HG02973 (cell line): ENCODE measurements around the gene KPRP.

ENCODE experiments used
- ATAC-seq: cut with Tn5 transposase; IDR thresholded peaks from one replicate; pipeline ENCODE4 v1.9.1; 2021; ENCODE audit warnings: moderate library complexity; ENCODE audit not compliant: unreplicated experiment

KPRP gene, protein sequence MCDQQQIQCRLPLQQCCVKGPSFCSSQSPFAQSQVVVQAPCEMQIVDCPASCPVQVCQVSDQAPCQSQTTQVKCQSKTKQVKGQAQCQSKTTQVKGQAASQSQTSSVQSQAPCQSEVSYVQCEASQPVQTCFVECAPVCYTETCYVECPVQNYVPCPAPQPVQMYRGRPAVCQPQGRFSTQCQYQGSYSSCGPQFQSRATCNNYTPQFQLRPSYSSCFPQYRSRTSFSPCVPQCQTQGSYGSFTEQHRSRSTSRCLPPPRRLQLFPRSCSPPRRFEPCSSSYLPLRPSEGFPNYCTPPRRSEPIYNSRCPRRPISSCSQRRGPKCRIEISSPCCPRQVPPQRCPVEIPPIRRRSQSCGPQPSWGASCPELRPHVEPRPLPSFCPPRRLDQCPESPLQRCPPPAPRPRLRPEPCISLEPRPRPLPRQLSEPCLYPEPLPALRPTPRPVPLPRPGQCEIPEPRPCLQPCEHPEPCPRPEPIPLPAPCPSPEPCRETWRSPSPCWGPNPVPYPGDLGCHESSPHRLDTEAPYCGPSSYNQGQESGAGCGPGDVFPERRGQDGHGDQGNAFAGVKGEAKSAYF

DNA sequence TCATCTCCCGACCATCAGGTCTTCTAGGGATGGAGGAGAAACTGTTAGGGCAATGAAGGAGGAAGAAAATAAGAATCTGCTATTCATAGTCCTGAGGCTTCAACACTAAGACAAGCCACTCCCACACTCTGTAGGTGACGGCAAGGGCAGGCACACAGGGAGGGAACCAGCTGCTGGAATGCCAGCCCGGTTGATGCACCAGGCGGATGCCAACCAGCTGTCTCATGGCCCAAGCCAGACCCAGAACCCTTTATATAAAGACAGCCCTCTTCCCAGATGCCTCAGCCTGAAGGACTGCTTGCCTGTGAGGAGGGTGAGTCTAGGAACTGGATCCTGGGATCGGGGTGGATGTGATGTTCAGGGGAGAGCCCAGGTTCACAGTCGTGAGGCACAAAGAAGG is at the start of gene KPRP:
KPRP (plus strand) TSS at position 279 of the 400 bp plus-strand sequence. CDS start 1,564 bp downstream, outside the sequence.
- ATAC-seq, result no peak

DNA sequence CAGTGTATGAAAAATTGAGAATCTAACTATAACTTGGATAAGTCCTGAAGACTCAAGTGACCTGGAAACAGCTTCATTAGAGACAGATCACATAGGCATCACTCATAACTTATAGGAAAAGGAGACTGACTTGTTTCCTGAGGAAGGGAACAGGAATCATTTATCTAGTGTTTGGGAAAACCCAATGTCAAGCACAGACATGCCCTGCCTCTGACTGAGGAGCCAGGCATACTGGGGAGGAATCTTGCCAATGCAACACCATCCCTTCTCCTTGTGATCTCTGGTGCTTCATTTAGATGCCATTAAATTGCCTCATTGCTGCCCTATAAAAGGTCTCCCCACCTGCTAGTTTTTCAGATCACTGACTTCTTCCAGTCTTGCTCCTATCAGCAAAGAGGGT is 39.6 kb upstream of the KPRP start:
- ATAC-seq, result no peak

DNA sequence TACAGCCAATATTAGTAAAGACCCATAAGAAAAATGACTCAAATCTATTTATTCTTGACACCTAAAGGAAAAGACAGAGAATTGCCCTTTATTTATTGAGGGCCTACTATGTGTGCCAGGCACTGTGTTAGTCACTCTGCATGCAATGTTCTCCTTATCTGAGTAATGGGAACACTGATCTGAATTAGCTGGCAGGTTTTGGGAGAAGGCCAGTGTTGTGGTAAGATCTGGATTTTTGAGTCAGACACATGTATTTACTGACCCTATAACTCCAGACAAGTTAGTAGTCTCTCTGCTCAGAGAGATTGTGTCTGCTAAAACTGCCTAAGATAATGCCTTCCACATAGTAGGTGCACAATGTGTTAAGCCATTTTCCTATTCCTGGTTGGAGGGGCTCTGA is 32.6 kb upstream of the KPRP start:
- no peak for ATAC-seq

DNA sequence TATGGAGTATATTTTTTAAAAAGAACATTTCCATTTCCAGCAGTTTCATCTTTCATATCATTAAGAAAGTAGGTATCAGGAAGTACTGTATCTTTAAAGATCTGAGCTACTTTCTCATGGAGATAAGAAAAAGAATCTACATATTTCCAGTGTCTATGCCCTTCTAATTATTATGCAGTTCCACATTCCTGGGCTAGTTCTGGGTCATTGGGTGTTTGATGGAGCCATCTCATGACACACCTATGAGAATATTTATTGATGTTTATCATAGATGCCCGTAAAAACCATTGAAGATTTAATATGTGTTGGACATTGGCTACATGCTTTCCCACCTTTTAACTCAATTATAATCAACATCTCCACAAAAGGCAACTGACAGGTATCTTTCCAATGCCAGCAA is 28.8 kb upstream of the KPRP start:
- no peak for ATAC-seq

DNA sequence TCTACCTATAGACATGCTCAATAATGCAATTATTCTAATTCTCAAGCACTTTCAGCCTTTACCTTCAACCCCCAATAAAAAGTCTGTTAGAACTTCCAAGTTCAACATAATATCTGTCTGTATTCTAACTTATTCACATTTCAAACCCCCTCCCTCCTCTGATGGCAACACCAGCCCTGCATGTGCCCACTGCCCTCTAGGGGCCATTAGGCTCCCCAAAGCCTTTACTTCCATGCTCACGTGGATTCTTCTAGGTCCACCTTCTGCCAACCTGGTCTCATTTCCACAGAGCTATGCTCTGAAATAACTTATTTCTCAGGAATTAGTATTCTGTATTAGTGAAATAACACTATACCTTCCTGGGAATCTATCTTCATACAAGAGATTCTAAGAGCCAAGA is 22.2 kb upstream of the KPRP start:
- no peak for ATAC-seq

DNA sequence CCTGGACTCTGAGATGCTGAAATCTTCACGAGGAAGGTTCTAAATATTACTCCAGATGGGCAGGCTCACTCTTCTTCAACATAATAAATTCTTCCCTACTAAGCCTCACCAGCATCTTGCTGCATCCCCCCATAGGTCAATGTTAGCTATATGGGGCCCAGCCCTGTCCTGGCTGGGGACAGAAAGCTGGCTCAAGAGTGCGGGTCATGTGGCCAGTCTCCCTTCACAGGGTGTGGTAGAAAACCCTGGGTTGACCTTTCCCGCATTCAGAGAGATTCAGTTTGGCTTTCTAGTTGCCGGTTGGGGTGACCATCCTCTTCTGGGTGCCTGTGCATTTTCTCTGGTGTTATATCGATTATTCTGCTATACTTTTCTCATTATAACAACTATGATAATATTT is 19.8 kb upstream of the KPRP start:
- no peak for ATAC-seq

DNA sequence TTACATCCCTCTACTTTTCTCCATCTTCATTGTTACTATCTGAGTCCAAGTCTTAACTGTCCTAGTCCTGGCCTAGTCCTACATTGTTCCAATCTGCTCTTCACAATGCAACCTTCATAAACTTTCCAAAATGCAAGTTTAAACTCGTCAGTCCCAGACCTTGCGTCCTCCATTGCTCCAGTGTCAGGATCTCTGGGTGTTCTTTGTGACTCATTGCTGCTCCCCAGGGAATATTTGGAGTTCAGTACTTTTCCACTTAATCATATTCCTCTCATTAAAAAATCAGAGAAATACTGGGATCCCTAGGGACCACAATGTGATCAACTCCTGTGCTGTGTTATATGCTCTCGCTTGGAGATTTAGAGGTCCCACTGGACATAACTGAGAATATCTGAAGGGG is 18.0 kb upstream of the KPRP start:
- ATAC-seq, result no peak

DNA sequence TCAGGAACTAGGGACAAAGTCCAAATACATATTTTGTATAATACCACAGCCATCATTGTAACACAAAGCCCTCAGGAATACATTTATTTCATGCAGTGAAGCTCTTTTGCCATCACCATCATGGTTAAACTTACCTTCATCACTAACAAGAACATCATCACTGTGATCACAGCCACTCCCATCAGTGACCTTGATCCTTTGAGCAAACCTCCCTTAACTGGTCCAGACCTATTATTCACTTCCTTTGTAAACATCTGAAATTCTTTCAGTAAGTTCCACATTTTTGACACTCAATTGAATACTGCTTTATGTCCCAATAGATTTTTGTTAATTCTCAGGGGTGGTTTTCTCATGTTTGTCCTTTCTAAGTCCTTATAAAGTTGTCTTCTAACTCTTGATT is 16.2 kb upstream of the KPRP start:
- no peak for ATAC-seq

DNA sequence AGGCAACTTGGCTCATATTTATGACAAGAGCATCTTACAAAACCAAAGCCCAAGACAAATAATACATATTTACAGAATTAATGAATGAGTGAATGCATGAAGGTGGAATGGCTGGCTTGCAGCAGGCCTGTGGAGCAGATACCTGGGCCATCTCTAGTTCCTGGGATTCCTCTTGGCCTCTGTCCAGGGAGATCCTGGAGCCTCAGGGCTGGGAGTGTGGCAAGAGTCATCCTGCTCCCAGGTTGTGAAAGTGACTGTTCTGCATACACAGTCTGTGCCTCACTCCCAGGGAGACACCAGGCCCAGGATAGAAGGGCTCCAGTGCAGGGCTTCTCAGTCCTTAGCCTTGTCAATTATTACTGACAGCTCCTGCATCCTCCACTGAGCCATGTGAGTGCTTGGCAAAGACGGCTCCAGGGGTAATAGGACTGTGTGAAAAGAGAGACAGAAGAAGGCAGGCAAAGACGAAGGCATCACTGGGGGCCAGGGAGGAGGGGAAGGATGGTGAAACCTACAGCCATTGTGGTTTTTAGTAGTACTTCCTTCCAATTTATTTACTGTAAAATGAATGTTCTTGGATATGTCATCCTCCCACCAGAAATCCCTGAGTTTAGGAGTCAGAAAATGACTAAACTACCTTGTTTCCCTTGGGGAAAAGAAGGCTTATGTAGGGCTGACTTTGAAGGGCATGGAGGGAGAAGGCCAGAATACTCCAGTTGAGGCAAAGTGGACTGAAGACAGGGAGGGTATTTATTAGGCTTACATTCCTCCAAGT is 14.3 kb upstream of the KPRP start:
- ATAC-seq, result no peak

DNA sequence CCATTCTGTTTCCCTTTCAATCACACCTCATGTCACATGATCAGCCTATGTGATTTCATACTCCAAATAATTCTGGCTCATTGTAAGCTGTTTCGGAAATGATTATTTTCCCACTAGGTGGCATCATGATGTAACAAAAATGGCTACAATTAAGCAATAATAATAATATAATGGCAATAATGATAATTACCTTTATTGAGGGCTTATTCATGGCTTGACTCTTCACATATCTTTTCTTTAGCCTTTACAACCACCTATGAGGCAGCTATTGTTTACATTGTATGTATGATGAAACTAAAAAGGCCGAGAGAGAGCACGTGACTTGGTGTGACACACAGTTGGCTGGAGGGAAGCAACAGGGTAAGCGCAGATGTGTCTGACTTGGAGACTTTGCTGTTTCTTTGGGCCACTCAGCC is 12.5 kb upstream of the KPRP start:
- no peak for ATAC-seq

DNA sequence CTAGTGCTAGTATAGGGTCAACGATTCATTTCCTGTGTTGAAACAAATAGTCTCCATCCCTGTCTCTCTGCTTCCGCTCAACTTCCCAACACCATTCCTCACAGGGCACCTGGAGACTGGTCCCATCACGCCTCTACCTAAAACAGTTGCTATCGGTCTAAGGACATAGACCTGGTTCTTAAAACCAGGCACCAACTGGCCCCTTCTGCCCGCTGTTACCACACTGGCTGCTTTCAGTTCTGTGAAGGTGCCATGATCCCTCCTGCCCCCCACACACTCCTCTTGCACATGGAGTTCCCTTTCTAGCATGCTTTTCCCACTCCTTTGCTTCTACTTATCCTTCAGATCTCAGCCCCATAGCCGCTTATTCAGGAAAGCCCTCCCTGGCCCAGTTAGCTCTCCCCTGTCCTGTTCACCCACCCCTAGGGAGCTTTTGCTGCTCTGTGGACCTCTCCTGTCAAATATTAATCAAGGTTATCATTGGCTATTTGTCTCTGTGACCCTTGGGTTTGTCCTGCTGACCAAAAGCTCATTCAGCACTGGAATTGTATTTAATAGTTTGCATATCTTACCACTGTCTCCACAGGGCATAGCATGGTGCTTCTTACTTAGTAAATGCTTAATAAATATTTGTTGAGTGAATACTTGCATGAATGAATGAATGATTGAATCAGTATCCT is 11.9 kb upstream of the KPRP start:
- no peak for ATAC-seq

DNA sequence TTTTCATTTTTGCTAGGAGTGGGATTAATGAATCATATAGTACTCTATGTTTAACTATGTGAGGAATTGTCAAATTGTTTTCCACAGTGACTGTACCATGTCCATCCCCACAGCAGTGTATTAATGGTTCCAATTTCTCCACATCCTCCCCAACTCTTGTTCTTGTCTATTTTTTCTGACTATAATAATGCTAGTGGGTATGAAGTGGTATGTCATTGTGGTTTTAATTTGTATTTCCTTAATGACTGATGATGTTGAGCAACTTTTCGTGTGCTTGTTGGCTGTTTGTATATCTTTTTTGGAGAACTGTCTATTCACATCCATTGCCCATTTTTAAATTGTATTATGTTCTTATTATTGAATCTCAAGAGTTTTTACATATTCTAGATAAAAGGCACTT is 10.0 kb upstream of the KPRP start:
- no peak for ATAC-seq

DNA sequence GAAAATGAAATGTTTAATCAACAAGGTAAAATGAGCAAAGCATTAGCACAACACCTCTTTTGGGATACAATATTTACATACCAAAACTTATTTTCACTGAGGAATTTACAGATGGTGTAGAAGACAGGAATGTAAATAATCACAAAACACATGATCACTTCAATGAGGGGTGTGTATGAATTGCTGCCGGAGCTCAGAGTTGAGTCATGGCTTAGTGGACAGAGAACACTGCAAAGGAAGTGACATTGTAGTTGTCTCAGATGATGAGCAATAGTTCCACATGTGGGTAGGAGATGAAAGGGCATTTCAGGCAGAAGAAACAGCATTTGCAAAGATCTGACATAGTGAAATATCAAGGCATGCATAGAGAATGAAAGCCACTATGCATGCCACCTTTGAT is 5.6 kb upstream of the KPRP start:
- no peak for ATAC-seq

DNA sequence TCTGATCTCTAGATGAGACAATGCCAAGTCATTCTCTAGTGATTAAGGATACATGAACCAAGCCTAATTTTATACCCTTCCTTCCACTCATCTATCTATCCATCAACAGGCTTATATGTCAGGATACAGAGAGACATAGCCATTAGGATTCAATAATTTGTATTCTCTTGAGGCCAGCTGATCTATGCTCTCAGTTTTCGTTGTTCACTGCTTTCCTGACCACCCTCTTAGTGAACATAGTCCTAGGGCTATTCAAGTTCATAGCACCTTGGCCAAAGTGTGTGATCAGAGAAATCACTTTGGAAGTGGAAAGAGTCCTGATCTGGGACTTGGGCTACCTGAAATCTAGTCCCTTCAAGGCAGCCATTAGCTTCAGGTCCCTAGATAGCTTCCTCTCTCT is 4.2 kb upstream of the KPRP start:
- ATAC-seq, result no peak

DNA sequence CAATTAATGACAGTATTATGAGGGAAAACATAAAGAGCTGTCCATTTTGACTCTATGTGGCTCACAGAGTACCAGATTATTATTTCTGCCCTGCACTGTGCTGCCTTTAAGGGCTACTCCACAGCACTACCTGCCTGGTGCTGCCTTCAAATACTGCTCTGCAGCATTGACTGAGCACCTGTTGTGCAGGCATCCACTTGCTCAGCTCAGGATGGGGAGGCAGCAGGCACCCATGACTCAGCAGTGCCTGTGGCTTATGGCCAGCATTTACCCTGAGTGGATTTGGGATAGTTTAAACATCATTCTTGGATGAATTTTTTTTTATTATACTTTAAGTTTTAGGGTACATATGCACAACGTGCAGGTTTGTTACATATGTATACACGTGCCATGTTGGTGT is 953 bp upstream of the KPRP start:
- no peak for ATAC-seq

DNA sequence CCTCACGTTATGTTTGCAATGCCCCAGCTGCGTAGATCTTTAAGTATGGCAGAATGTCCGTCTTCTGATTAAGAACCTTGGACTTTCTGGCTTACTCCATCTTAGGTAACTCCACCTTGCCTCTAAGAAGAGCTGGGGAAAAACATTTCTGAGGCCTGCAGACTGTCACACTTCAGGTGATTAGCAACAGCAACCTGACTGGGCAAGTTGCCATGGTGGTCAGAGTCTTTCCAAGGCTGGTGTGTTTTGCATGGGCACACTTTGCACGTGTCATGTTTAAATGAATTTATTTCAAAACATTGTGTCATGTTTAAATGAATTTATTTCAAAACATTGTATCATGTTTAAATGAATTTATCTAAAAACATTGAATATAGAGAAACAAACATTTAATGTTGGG is 811 bp downstream of the KPRP start:
- ATAC-seq, result no peak

DNA sequence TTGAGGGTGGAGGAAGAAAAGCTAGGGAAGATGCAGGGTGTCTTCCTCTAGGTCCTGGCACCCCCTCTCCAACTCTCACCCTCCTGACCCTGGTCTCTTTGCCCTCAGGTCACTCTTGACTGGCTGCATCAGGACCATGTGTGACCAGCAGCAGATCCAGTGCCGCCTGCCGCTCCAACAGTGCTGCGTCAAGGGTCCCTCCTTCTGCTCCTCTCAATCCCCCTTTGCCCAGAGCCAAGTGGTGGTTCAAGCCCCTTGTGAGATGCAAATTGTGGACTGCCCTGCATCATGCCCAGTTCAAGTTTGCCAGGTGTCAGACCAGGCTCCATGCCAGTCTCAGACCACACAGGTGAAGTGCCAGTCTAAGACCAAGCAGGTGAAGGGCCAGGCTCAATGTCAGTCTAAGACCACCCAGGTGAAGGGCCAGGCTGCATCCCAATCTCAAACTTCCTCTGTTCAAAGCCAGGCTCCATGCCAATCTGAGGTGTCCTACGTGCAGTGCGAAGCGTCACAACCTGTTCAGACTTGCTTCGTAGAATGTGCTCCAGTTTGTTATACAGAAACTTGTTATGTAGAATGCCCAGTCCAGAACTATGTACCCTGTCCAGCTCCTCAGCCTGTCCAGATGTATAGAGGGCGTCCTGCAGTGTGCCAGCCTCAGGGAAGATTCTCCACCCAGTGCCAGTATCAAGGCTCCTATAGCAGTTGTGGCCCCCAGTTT is 1.8 kb downstream of the KPRP start:
- ATAC-seq, result no peak

DNA sequence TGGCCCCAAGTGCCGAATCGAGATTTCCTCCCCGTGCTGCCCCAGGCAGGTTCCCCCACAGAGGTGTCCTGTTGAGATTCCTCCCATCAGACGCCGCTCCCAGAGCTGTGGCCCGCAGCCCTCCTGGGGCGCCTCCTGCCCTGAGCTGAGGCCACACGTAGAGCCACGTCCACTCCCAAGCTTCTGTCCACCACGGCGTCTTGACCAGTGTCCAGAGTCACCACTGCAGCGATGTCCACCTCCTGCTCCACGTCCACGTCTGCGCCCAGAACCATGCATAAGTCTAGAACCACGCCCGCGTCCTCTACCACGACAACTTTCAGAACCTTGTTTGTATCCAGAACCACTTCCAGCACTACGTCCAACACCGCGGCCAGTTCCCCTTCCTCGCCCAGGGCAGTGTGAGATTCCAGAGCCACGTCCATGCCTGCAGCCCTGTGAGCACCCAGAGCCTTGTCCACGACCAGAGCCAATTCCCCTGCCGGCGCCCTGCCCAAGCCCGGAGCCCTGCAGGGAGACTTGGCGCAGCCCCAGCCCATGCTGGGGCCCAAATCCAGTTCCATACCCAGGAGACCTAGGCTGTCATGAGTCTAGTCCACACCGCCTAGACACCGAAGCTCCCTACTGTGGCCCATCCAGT is 2.8 kb downstream of the KPRP start:
- no peak for ATAC-seq

DNA sequence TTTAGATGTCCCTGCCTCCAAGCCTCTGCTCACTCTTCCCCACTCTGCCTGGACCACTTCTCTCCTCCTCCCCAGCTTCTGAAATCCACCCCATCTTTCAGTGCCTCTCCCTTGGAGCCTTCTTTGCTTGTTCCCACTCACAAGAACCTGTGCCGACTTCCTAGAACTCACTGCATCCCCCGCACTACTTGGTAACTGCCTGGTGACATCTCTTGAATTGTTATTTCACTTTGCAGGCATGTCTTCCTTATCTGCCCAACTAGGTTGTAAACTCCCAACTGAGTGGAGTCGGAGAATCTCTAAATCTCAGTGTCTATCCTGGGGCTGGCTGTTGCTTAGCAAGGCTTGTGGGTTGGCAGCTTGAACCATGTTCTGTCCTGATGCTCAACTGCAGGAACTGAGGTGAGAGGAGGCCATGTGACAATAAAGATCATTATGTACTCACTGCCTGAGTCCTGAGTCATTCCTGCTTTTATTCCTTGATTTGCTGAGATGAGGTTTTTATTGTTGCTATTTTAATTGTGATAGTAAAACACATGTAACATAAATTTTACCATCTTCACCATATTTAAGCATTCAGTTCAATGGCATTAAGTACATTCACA is 3.9 kb downstream of the KPRP start:
- no peak for ATAC-seq
